ENCODE results near the gene PRPF8. TPM values are rescaled to one million over a fixed set of nuclear protein-coding genes. Genes with fewer than 3 reads are reported as not detected.

PRPF8 gene
- polyA plus RNA-seq, 4 donors, result 290 to 334 (median 302) TPM

GRCh38 chr17:1604831-1605528 is 79.7 kb downstream of the PRPF8 start:
- no peak for DNase-seq (ENCODE audit: low read depth in 4 of 4, low spot score in 2 of 4)

GRCh38 chr17:1601571-1601970 is 83.1 kb downstream of the PRPF8 start:
- DNase-seq (ENCODE audit: low read depth in 4 of 4, low spot score in 2 of 4), result no peak

Other genes with a start within 250 kb of the PRPF8 start
- gene CRK, start 228.6 kb downstream of the PRPF8 start, polyA plus RNA-seq (ENCODE audit: insufficient read length in 4 of 4), result 10 to 100 TPM; 56.0 to 68.1 (median 64.0) TPM
- 10 to 100 TPM; 71.1 to 88.7 (median 78.6) TPM for gene MYO1C, start 192.2 kb downstream of the PRPF8 start, polyA plus RNA-seq (ENCODE audit: insufficient read length in 4 of 4)
- 10 to 100 TPM; 21.2 to 26.5 (median 22.6) TPM for gene INPP5K, start 168.3 kb downstream of the PRPF8 start, polyA plus RNA-seq (ENCODE audit: insufficient read length in 4 of 4)
- gene PITPNA, start 122.1 kb downstream of the PRPF8 start, polyA plus RNA-seq (ENCODE audit: insufficient read length in 4 of 4), result 10 to 100 TPM; 74.9 to 83.7 (median 81.6) TPM
- gene SLC43A2, start 56.0 kb downstream of the PRPF8 start, polyA plus RNA-seq (ENCODE audit: insufficient read length in 4 of 4), result 10 to 100 TPM; 31.9 to 35.8 (median 33.5) TPM
- 1 to 10 TPM; 5.7 to 9.7 (median 8.2) TPM for gene SCARF1, start 39.1 kb downstream of the PRPF8 start, polyA plus RNA-seq (ENCODE audit: insufficient read length in 4 of 4)
- gene RILP, start 35.0 kb downstream of the PRPF8 start, polyA plus RNA-seq (ENCODE audit: insufficient read length in 4 of 4), result 1 to 10 TPM; 4.5 to 6.4 (median 5.2) TPM
- gene TLCD2, start 25.5 kb upstream of the PRPF8 start, polyA plus RNA-seq (ENCODE audit: insufficient read length in 4 of 4), result 1 to 10 TPM; 5.3 to 7.0 (median 6.4) TPM
- gene WDR81, start 39.8 kb upstream of the PRPF8 start, polyA plus RNA-seq (ENCODE audit: insufficient read length in 4 of 4), result 10 to 100 TPM; 11.6 to 23.2 (median 18.8) TPM
- gene SERPINF2, start 58.0 kb upstream of the PRPF8 start, polyA plus RNA-seq (ENCODE audit: insufficient read length in 4 of 4), result 100 to 1,000 TPM in 2 of 4 donors, 10 to 100 TPM in 2; 79.0 to 117 (median 99.2) TPM
- gene SERPINF1, start 77.2 kb upstream of the PRPF8 start, polyA plus RNA-seq (ENCODE audit: insufficient read length in 4 of 4), result 100 to 1,000 TPM; 129 to 224 (median 167) TPM
- 10 to 100 TPM; 12.0 to 19.2 (median 15.0) TPM for gene SMYD4, start 145.0 kb upstream of the PRPF8 start, polyA plus RNA-seq (ENCODE audit: insufficient read length in 4 of 4)
- gene RPA1, start 145.1 kb upstream of the PRPF8 start, polyA plus RNA-seq (ENCODE audit: insufficient read length in 4 of 4), result 100 to 1,000 TPM; 107 to 125 (median 124) TPM

All from left renal cortex interstitium (tissue), 4 donors.